Stimulated activated CD4-positive, alpha-beta T cell treated with anti-CD3 and anti-CD28 coated beads, Interleukin-1b, Interleukin-23, amount 100 ng/mL, for 24 hours (primary cell): ENCODE measurements around the gene FLRT3.

Source experiments
- DNase-seq, 4 experiments: peaks; one replicate each; pipeline ENCODE4 v3.0.0-alpha.2; 2020; ENCODE audit warnings: low read depth in 4 of 4, low spot score in 1 of 4

Gene FLRT3

GRCh38 chr20:14337400-14338171 lies at the start of gene FLRT3:
Gene FLRT3 (minus strand): TSS chr20:14337612. CDS start chr20:14327506, 10,106 bp downstream.
- DNase-seq, result no peak

DNA sequence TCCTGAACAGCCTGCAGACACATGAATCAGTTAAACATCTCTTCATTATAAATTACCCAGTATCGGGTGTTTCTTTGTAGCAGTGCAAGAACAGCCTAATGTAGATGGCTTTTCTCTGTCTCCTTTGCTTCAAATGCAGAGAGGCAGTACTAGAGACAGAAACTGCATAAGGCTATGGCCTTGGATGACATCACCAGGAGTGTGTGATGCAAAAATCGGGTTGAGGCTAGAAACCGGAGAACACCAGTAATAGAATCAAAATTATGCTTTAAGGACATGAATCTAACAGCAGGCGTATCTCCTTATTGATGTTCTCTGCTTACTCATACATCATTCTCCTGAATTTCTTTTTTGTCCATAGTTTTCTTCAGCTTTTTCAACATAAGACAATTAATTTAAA lies 49.3 kb upstream of the FLRT3 start:
- no peak for DNase-seq

GRCh38 chr20:14385176-14385740 lies 47.8 kb upstream of the FLRT3 start:
- no peak for DNase-seq

GRCh38 chr20:14384416-14385175 lies 47.2 kb upstream of the FLRT3 start:
- no peak for DNase-seq

- DNase-seq, result no peak
These were observed 45.9 kb upstream of the FLRT3 start for GRCh38 chr20:14383335-14383734.

DNA sequence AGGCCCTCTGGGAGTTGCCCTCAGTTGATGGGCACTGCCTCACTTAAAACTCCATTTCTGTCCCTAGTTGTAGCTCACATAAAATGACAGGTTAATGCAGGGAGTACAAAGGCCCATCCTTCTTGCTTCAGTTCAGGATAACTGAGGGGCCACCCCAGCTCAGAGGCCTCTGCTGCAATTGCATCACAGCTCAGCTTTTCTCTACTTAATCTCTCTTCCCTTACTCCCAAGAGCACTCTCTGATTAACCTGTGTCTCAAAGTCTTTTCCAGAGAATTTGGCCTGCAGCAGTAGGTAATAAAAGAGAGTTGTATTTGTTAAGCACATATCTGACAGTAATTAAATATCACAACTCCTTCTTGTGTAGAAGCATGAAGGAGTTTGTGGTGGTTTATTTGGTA lies 40.9 kb upstream of the FLRT3 start:
- DNase-seq, result no peak

DNA sequence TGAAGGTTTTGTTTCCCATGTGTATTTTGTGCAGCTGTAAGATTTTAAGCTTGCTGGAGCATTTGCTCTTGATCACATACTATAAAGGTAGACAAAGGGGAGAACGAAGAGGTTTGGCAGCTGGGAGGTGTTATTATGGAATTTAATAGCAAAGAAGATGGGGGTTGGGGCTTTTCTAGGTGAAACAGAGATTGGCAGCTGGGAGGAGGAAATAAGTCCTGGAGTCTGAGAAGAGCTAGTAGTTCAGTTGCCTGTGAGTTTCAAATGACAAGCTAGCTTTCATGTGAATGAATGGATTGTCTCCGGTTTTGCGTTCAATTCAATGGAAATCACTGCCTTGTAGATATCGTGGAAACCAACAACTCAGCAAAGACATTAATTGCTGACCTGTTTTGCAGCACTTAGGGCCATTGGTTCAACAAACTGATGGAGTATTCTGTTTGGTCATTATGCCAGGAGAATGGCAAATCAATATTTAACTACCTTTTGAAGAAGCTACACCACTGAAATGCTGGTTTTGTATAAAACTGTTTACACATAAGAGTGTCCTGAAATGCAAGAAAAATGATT lies 38.1 kb upstream of the FLRT3 start:
- DNase-seq, result no peak

- DNase-seq, result no peak
These were observed 36.8 kb upstream of the FLRT3 start for GRCh38 chr20:14374196-14374595.

- no peak for DNase-seq
These were observed 24.3 kb upstream of the FLRT3 start for GRCh38 chr20:14361509-14362345.

- no peak for DNase-seq
These were observed 23.0 kb upstream of the FLRT3 start for GRCh38 chr20:14360416-14360815.

DNA sequence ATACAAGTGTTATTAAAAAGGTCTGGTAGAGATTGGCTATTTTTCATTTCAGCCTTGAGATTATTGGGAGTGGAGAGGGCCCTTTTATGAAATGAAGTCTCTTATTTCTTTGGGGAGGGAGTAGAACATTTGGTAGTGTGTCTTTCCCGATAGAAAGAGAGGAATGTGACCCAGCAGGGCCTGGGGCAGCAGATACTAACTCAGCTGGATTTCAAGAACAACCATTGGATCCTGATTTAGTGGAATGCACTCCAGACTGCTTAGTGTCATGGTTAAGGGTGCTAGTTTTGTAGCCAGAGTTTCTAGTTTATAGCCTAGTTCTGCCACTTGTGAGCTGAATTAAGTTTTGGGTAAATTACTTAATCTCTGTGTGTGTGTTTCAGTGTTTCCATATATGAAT lies 18.4 kb upstream of the FLRT3 start:
- no peak for DNase-seq

DNA sequence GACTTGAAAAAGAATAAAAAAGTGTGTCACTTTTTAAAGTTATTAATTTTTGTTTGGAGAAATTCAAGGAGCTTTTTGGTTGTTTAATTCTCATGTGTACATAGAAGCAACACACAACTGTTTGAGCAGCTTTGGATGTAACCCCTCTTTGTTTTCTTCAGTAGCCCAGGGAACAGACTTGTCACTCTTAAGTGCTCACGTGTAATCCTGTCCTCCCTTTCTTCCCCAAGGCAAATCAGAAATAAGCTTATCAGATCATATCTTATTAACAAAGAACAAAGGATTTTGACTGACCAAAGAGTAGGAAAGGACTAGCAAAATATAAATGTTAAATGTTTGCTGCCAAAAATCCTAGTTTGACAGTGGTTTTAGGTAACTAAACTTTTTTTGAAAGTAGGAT lies 7.3 kb upstream of the FLRT3 start:
- DNase-seq, result no peak

DNA sequence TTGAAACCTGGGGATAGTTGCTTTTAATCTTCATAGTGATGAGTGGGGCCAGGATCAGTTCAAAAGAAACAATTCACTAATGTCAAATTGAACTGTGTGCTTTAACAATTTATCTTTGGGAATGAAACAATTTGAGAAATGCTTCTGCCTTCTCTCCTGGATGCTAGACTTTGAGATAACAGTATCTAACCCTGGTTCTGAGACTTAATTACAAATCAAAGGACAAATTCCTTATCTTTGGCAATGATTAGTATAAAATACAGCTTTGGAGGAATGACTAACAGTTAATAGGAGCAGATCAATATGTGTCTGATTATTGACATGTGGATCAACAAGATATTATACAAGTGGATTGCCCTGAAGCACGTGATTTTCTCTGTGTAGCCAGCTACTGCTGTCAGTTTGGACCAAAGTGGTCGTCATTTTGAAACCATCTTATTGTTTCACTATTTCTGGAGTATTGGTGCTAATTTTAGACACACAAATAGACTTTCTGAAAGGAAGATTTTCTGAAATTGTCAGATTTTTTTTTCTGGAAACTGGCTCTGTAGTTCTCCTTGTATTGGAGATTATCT lies 6.2 kb upstream of the FLRT3 start:
- DNase-seq, result no peak

DNA sequence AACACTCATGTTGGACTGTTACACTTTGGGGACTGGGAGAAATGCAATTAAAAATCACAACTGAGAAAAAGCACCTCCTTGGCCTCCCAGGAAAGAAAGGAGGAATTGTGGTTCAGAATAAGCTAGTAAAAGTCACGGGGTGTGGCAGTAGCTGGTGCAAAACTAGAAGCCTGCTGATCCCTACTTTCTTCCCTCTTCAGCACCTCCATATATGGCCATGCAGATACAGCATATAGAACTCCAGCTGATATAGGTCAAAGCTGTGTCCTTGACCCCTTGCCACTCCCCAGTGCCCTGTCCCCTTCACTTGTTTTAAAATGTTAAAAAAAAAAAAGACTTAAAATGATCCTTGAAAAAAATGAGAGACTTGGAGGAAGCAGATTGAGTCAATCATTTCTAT lies 5.5 kb upstream of the FLRT3 start:
- no peak for DNase-seq

DNA sequence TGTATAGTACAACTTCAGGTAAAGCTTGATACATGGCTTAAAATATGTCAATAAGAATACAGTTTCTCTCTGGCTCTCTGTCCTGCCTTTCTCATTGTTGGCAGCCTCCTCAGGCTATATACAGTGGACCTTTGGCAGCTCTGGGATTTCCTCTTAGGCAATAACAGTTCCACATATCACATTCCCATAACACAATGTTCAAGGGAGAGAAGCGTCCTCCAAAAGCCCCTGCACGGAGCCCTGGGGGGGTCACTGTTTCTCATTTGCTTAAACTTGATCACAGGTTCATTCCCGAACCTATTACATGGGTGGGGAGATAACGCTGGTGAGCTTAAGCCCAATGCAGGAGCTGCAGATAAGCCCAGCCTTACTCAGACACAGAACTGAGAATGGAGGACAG lies 4.4 kb upstream of the FLRT3 start:
- DNase-seq, result no peak

- no peak for DNase-seq
These were observed 726 bp downstream of the FLRT3 start for GRCh38 chr20:14336686-14337085.

GRCh38 chr20:14335052-14335451 lies 2.4 kb downstream of the FLRT3 start:
- no peak for DNase-seq

GRCh38 chr20:14334306-14334930 lies 3.0 kb downstream of the FLRT3 start:
- DNase-seq, result no peak

- no peak for DNase-seq
These were observed 3.7 kb downstream of the FLRT3 start for GRCh38 chr20:14333721-14334120.

DNA sequence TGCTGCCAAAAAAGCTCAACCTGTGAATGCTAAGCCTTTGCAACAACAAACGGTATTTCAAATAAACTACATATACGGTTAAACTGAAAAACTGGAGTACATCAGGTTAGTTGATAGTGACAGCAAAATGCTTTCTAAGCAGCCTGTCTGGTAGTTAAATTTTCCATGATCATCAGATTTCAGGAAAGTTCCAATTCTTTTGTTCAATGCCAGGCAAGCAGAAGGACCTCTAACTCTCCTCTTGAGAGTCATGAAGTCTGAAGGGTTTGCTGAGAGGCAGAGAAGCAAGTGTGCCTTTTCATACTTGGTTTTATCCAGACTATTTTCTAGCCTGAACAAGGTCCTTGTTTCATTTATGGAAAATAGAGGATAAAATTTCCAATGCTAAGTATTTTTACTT lies 4.5 kb downstream of the FLRT3 start:
- no peak for DNase-seq
